DOHH2 (cell line): ENCODE measurements around the gene PRELP.

ENCODE experiments used
- CTCF ChIP-seq: fragments of 200-600 bp; sonication (generic); IDR thresholded peaks from one replicate; pipeline ENCODE4 v1.5.1; 2014; ENCODE audit warnings: antibody characterized with exemption, mild to moderate bottlenecking, low read depth, low read length; ENCODE audit not compliant: poor library complexity, severe bottlenecking
- EZH2phosphoT487 ChIP-seq: fragments of 200-600 bp; sonication (generic); IDR thresholded peaks from 2 replicates; pipeline ENCODE4 v1.6.1; 2017; ENCODE audit warnings: borderline replicate concordance, mild to moderate bottlenecking, antibody characterized with exemption, low read length, moderate library complexity, mixed read lengths

GRCh38 chr1:203461717-203462116 lies 13.9 kb upstream of the PRELP start:
- TF ChIP-seq CTCF (no peak), EZH2phosphoT487 (no peak)
